WI38 (cell line): ENCODE measurements around the gene DUSP6.

Experiments used
- H3K4me3 ChIP-seq: 2 replicates; pipeline ENCODE4 v1.5.1; 2011; ENCODE audit warnings: low read depth, mild to moderate bottlenecking, control low read depth, low read length
- TF ChIP-seq, protein P1 (sequence below): IDR thresholded peaks from 2 replicates; pipeline ENCODE4 v1.5.1; 2012; ENCODE audit warnings: low read depth, mild to moderate bottlenecking, control low read depth, low read length

Gene DUSP6

DNA sequence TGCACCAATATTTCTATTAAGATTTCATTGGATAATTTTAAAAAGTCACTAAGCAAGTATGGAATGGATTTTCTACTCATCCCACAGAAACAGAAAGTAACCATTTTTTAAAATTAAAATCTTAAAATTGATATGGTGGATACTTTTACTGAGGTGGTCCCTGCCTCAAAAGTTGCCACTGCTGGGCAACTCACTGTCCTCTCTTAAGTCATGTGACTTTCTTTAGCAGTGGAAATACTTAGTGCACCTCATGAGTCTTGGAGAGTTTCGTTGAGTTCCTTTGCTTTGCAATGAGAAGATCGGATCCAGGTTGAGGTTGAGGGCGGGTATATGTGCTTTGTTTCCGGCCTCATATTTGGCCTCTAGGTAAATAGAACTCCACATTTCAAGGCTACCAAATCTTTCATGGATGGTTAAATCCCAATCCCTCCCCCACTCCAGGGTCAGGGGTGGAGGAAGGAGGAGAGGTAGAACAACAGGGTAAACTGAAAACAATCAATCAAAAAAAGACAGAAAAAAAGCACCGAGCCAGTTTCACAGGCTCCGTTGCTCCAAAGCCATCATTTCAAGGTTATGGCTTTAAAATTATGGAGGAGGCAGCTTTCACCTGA lies 39.5 kb upstream of the DUSP6 start:
- H3K4me3 ChIP-seq, result no peak overlapping the region
- TF ChIP-seq, protein P1, sequence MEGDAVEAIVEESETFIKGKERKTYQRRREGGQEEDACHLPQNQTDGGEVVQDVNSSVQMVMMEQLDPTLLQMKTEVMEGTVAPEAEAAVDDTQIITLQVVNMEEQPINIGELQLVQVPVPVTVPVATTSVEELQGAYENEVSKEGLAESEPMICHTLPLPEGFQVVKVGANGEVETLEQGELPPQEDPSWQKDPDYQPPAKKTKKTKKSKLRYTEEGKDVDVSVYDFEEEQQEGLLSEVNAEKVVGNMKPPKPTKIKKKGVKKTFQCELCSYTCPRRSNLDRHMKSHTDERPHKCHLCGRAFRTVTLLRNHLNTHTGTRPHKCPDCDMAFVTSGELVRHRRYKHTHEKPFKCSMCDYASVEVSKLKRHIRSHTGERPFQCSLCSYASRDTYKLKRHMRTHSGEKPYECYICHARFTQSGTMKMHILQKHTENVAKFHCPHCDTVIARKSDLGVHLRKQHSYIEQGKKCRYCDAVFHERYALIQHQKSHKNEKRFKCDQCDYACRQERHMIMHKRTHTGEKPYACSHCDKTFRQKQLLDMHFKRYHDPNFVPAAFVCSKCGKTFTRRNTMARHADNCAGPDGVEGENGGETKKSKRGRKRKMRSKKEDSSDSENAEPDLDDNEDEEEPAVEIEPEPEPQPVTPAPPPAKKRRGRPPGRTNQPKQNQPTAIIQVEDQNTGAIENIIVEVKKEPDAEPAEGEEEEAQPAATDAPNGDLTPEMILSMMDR, result no peak

DNA sequence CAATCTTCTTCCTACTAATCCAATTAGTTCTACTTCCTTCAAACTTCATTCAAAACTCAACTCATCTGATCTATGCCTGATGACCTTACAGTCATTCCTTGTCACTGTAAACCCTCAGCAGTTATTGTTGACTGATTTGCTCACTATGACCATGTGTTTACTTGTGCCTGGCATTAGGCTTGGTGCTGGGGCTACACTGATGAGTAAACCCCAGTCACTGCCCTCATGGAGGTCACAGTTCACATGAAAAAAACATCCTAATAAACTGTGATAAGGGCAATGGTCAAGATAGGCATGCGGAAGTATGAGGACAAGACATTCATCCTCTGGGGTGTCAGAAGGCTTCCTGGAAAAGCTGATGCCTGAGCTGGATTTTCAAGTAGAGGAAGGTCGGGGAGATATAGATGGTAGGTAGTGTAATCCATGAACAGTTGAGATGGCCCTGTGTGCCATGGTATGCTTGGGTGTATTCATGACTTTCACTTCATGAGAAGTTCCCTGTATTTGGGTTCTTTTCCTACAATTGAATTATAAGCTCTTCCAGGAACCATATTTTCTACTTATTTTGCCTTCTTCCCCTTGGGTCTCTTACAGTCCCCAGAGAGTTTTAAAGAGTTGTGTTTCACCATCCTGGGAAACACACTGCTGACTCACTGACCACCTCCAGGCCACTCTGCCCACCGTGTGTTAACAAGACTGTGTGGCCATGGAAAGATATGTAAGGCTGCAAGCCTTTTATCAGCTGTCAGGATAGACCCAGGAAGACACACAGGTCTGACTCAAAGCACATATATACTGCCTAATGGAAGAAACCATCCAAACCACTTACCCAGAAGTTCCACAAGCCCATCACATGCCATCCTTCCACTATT lies 38.7 kb upstream of the DUSP6 start:
- TF ChIP-seq, protein P1, result no peak
- no peak overlapping the region for H3K4me3 ChIP-seq

DNA sequence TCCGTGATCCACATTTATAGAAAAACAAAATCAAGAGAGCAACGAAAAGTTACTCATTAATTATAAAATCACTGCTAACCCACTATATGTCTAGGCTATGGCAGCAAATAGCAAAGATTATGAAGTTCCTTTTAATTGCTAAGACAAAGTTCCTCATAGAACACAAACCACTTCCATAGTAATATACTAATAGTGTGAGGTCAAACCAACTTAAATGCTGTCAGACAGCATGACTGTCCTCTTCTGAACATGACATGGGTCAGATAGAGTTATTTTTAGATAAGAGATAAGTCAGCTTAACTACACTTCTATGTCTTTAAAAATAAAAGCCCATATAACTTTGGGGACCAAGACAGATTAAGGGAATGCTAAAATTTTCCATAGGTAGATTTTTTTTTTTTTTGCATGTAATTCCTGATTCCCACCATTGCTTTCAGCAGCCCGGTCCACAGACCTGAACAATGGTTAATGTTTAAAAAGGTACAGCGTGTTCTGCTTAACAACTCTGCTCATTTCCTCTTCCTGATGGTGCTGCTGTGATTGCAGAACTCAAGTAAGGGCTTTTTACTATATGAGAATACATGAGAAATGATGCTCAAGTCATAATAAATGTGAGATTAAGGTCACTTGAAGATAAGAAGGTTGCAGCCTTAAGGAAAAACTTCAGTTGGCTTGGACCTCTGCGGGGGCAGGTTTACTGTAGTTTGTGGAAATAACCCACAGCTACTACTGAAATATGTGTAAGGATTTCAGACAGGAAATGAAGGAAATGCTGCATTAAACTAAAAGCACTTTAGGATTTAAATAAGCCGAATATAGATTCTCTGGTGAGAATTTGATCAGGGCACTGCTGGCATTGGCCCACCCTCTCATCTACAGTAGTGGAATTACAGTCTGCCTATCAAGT lies 37.7 kb upstream of the DUSP6 start:
- TF ChIP-seq, protein P1, result no peak

DNA sequence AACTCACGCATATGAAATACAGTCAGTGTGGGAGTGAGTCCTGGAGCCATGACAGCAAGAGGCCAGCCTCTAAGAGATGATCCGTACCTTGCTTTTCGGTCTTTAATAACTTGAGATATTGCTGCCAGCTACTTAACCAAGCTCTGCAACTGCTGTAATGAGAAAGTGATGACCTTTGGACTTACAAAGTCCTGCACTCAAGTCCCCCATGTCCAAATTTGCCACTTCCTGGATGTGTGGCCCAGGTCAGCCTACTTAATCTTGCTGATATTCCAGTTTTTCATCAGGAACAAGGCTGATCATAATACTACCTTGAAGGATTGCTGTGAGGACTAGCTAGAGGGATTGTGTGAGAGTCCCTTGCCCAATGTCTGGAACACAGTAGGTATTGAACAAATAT lies 33.8 kb upstream of the DUSP6 start:
- TF ChIP-seq, protein P1, result no peak
- H3K4me3 ChIP-seq, result no peak overlapping the region

More for the DNA sequence above, 37.7 kb upstream of the DUSP6 start:
- H3K4me3 ChIP-seq, result no peak overlapping the region

DNA sequence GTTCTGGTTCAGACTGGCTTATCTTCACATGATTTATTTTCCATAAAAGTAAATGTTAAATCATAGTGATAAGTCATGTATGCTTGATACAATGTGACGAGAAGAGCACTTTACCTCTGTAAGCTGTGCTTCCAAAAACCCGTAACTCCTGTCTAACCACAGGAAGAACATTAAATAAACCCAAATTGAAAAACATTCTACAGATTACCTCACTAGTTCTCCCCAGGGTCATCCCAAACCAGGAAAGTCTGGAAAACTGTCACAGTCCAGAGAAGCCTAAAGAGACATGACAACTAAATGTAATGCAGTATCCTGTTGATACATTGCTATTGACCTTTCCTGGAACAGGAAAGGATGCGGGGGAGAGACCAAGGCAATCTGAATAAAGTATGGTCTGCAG lies 32.5 kb upstream of the DUSP6 start:
- peak overlapping the region; percentile 4; the same call in 1 of the 2 replicates for H3K4me3 ChIP-seq
- TF ChIP-seq, protein P1, result no peak

DNA sequence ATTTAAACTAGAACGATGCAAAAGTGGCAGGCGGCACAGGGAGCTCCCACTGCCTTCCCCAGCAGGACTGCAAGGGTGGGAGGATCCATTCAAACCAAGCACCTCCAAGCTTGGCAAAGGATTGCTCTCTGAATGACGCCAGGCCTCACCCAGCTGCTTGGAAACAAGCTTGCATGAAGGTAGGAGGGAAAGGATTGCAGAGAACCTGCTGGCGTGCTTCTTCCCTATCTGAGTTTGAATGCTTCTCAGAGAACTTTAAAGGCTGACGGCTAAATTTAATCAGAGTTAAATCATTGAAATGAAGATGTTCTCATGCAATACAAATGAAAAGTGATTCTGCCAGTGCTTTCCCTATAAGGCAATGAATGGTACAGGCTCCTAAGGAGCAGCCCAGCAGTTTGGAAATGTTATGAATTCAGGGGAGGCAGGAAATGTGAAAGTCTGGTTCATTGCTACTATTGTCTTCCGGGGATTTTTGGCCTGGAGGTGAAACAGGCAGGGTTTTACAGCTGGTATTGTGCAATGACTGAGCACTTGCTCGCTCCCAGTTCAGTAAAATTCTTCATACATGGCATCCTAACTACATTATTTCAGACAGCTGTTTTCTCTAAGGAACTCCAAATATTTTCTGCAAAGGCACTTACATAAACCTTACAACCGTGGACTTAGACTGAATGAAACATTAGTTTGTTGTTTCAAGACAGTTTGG lies 31.9 kb upstream of the DUSP6 start:
- peak overlapping the region; percentile 4; the same call in 1 of the 2 replicates for H3K4me3 ChIP-seq
- TF ChIP-seq, protein P1, result no peak
